Measurements from ENCODE around the gene N4BP2L2. TPM values are rescaled to one million over a fixed set of nuclear protein-coding genes. Genes with fewer than 3 reads are reported as not detected.

Gene N4BP2L2
- total RNA-seq, 1 experiment from 2014 or later: 61.4 TPM

GRCh38 chr13:32528358-32528757, 10.2 kb downstream of the N4BP2L2 start:
- Mint-ChIP-seq H3K27ac (peak overlapping the region in 1 of 3 experiments; percentile 35; a peak in 1 of 7 replicates), H3K9me3 (no peaks in the 10 kb centered on the region), H3K4me3 (no peak overlapping the region), H3K36me3 (ENCODE audit: insufficient read depth in 1 of 3, low read depth in 3 of 3) (peaks cover 5 to 28% (median 16%) of the 10 kb centered on the region in 3 experiments; a peak in 6 of 7 replicates), H3K4me1 (peaks cover 3 to 18% of the 10 kb centered on the region in 2 experiments; a peak in 2 of 4 replicates), H3K27me3 (ENCODE audit: low read depth) (no peaks in the 10 kb centered on the region)
- no peak overlapping the region for H2BK12ac ChIP-seq (ENCODE audit: insufficient read length, low read depth, low read length)
- H3K9me3 ChIP-seq (ENCODE audit: control insufficient read depth, low read depth, low read length): no peaks in the 10 kb centered on the region
- no peaks in the 10 kb centered on the region for H4K20me1 ChIP-seq (ENCODE audit: control insufficient read depth, insufficient read depth, insufficient read length)
- no peak overlapping the region for H4K8ac ChIP-seq (replicated peaks; ENCODE audit: insufficient read length, low read depth, low read length)
- H4K91ac ChIP-seq (ENCODE audit: insufficient read length, low read depth, low read length): no peak overlapping the region
- DNase-seq: no peak
- H3T11ph ChIP-seq (ENCODE audit: low read length): no peak overlapping the region
- WGBS (ENCODE audit: extremely low coverage, insufficient read length, low lambda C conversion rate): no CpG with 5 or more reads among the region's 3 CpGs
- no peak overlapping the region for H3K14ac ChIP-seq (ENCODE audit: insufficient read depth, low read length)
- no peak overlapping the region for H2BK15ac ChIP-seq (ENCODE audit: low read depth, low read length)
- no peak overlapping the region for H3K4me2 ChIP-seq (ENCODE audit: insufficient read depth, insufficient read length, low read length)
- no peak overlapping the region for H4K5ac ChIP-seq (ENCODE audit: insufficient read length, low read depth, low read length)
- H3K18ac ChIP-seq (ENCODE audit: insufficient read length, low read depth, low read length): no peak overlapping the region
- no peak overlapping the region for H3K9ac ChIP-seq (ENCODE audit: extremely low read depth, insufficient read length, low read length)
- H3K27ac ChIP-seq (ENCODE audit: insufficient read length, low read depth, low read length): no peak overlapping the region
- H3K23ac ChIP-seq (ENCODE audit: insufficient read length, low read depth, low read length): no peak overlapping the region
- no peaks in the 10 kb centered on the region for H3K23me2 ChIP-seq (ENCODE audit: insufficient read length, low read depth, low read length, poor library complexity, severe bottlenecking)
- no peak overlapping the region for H2BK20ac ChIP-seq (ENCODE audit: low read depth, low read length, poor library complexity, severe bottlenecking)
- peaks cover 5% of the 10 kb centered on the region; the same call in 1 of the 2 replicates for H3K79me2 ChIP-seq (ENCODE audit: insufficient read depth, low read length)
- peaks cover 3% of the 10 kb centered on the region for H3K79me1 ChIP-seq (ENCODE audit: insufficient read depth, low read depth, low read length, poor library complexity, severe bottlenecking)
- no peaks in the 10 kb centered on the region; the same call in 1 of the 2 replicates for H3K4me1 ChIP-seq (ENCODE audit: insufficient read depth, low read length)
- no peak overlapping the region for H2AFZ ChIP-seq (ENCODE audit: low read length)
- H3K56ac ChIP-seq (ENCODE audit: insufficient read length, low read depth, low read length): no peak overlapping the region
- no peak overlapping the region for H2BK120ac ChIP-seq (ENCODE audit: low read depth, low read length, poor library complexity, severe bottlenecking)
- no peaks in the 10 kb centered on the region for H3K27me3 ChIP-seq (ENCODE audit: insufficient read depth, low read length)
- no peak overlapping the region for H3K4ac ChIP-seq (ENCODE audit: low read depth, low read length)
- no peak overlapping the region for H2BK5ac ChIP-seq (ENCODE audit: insufficient read length, low read length)
- no peak overlapping the region for H2AK5ac ChIP-seq (ENCODE audit: insufficient read length, low read length)
- no peak for TF ChIP-seq CTCF (conservative IDR thresholded peaks at IDR 0.05)
